GM12873 (cell line): ENCODE measurements around the gene IQSEC3.

Experiments used
- CTCF ChIP-seq: IDR thresholded peaks from 2 replicates; pipeline ENCODE4 v1.5.1; 2012; ENCODE audit warnings: low read depth, mild to moderate bottlenecking, moderate library complexity, low read length, control low read depth; ENCODE audit not compliant: insufficient read depth; ENCODE audit errors: missing control alignments

IQSEC3 gene

GRCh38 chr12:54750-55535 is 11.6 kb upstream of the IQSEC3 start:
- no peak for TF ChIP-seq CTCF

- TF ChIP-seq CTCF: no peak
These were observed 9.8 kb upstream of the IQSEC3 start for GRCh38 chr12:56683-57346.

GRCh38 chr12:57539-57938 is 9.0 kb upstream of the IQSEC3 start:
- TF ChIP-seq CTCF: no peak

- no peak for TF ChIP-seq CTCF
These were observed 7.7 kb upstream of the IQSEC3 start for GRCh38 chr12:58832-59231.

GRCh38 chr12:78981-79380 is 12.4 kb downstream of the IQSEC3 start:
- TF ChIP-seq CTCF: no peak

- no peak for TF ChIP-seq CTCF
These were observed 14.2 kb downstream of the IQSEC3 start for GRCh38 chr12:80681-81190.

- no peak for TF ChIP-seq CTCF
These were observed 16.2 kb downstream of the IQSEC3 start for GRCh38 chr12:82740-83139.
